Naive B cell (primary cell): ENCODE data around the gene GRAMD2B. TPM values are rescaled to one million over a fixed set of nuclear protein-coding genes. Genes with fewer than 3 reads are reported as not detected.

Experiments used
- ATAC-seq, 2 donors: fragments of 150-1000 bp; cut with Tn5 transposase; 2 replicates each; pipeline ENCODE4 v1.10.0; 2021; ENCODE audit warnings: low read depth in 2 of 2, mild to moderate bottlenecking in 2 of 2, moderate library complexity in 2 of 2
- DNase-seq: peaks from one replicate; pipeline ENCODE4 v3.0.0; 2022
- H3K27ac Mint-ChIP-seq, 6 donors: one replicate each; pipeline ENCODE4 v1.8.0; 2020 to 2022; ENCODE audit warnings: mild to moderate bottlenecking in 6 of 6, mixed read lengths in 6 of 6, moderate library complexity in 5 of 6, inconsistent platforms in 2 of 6
- H3K27me3 Mint-ChIP-seq, 3 donors: one replicate each; pipeline ENCODE4 v1.8.0; 2021 to 2022; ENCODE audit warnings: mixed read lengths in 3 of 3, mild to moderate bottlenecking in 1 of 3
- H3K36me3 Mint-ChIP-seq, 2 donors: one replicate each; pipeline ENCODE4 v1.8.0; 2020 to 2022; ENCODE audit warnings: mixed read lengths in 2 of 2, inconsistent platforms in 1 of 2, mild to moderate bottlenecking in 1 of 2
- H3K4me1 Mint-ChIP-seq, 3 donors: one replicate each; pipeline ENCODE4 v1.8.0; 2020 to 2022; ENCODE audit warnings: mixed read lengths in 3 of 3, inconsistent platforms in 1 of 3, mild to moderate bottlenecking in 1 of 3, moderate library complexity in 1 of 3
- H3K4me3 Mint-ChIP-seq, 8 donors: one replicate each; pipeline ENCODE4 v1.8.0; 2020 to 2022; ENCODE audit warnings: mild to moderate bottlenecking in 8 of 8, mixed read lengths in 8 of 8, moderate library complexity in 8 of 8, inconsistent platforms in 2 of 8
- H3K9me3 Mint-ChIP-seq, 7 donors: one replicate each; pipeline ENCODE4 v1.8.0; 2020 to 2022; ENCODE audit warnings: mixed read lengths in 7 of 7, mild to moderate bottlenecking in 5 of 7, inconsistent platforms in 2 of 7, moderate library complexity in 1 of 7
- polyA plus RNA-seq, 6 donors: library from polyadenylated mRNA; unstranded; fragments of 300-500 nt; fragmentation: Illumina TruSeq; gene quantifications; one replicate each; pipeline ENCODE4 v1.2.3, GENCODE V29; 2021; ENCODE audit warnings: low read depth in 6 of 6

The GRAMD2B gene
- polyA plus RNA-seq, 6 donors from 2014 or later, result 0.65 to 2.6 (median 1.2) TPM

GRCh38 chr5:126538579-126538978 lies 115.4 kb downstream of the GRAMD2B start:
- no peak overlapping the region for H3K27ac Mint-ChIP-seq
- ATAC-seq (no peak), DNase-seq (no peak)
- H3K27me3 Mint-ChIP-seq, result peaks cover 0 to 5% (median 0%) of the 10 kb centered on the region in 3 donors
- H3K4me1 Mint-ChIP-seq, result no peaks in the 10 kb centered on the region
- H3K9me3 Mint-ChIP-seq, result no peaks in the 10 kb centered on the region
- no peak overlapping the region for H3K4me3 Mint-ChIP-seq
- no peaks in the 10 kb centered on the region for H3K36me3 Mint-ChIP-seq

- DNase-seq (no peak), ATAC-seq (no peak)
- Mint-ChIP-seq H3K9me3 (no peaks in the 10 kb centered on the region), H3K36me3 (no peaks in the 10 kb centered on the region), H3K27ac (no peak overlapping the region), H3K4me1 (no peaks in the 10 kb centered on the region), H3K27me3 (peaks cover 0 to 5% (median 0%) of the 10 kb centered on the region in 3 donors), H3K4me3 (no peak overlapping the region)
These were observed 117.4 kb downstream of the GRAMD2B start for GRCh38 chr5:126540631-126541030.

GRCh38 chr5:126542441-126542840 lies 119.2 kb downstream of the GRAMD2B start:
- H3K27ac Mint-ChIP-seq, result peak overlapping the region in 1 of 6 donors; percentile 61
- DNase-seq (no peak), ATAC-seq (no peak)
- H3K9me3 Mint-ChIP-seq, result no peaks in the 10 kb centered on the region
- no peak overlapping the region for H3K4me3 Mint-ChIP-seq
- H3K27me3 Mint-ChIP-seq, result peaks cover 0 to 5% (median 0%) of the 10 kb centered on the region in 3 donors
- no peaks in the 10 kb centered on the region for H3K4me1 Mint-ChIP-seq
- no peaks in the 10 kb centered on the region for H3K36me3 Mint-ChIP-seq

GRCh38 chr5:126543009-126543408 lies 119.8 kb downstream of the GRAMD2B start:
- no peak for ATAC-seq
- Mint-ChIP-seq H3K4me1 (no peaks in the 10 kb centered on the region), H3K36me3 (no peaks in the 10 kb centered on the region), H3K9me3 (no peaks in the 10 kb centered on the region), H3K4me3 (no peak overlapping the region), H3K27me3 (peaks cover 0 to 5% (median 0%) of the 10 kb centered on the region in 3 donors), H3K27ac (no peak overlapping the region)
- DNase-seq, result no peak

- DNase-seq, result no peak
These were observed 120.5 kb downstream of the GRAMD2B start for GRCh38 chr5:126543660-126544059.

More at GRCh38 chr5:126543660-126544059, 120.5 kb downstream of the GRAMD2B start:
- Mint-ChIP-seq H3K9me3 (no peaks in the 10 kb centered on the region), H3K27ac (no peak overlapping the region), H3K27me3 (peaks cover 0 to 5% (median 0%) of the 10 kb centered on the region in 3 donors), H3K4me1 (no peaks in the 10 kb centered on the region), H3K4me3 (no peak overlapping the region), H3K36me3 (no peaks in the 10 kb centered on the region)
- no peak for ATAC-seq

Other genes starting within 250 kb of the GRAMD2B start
- 1 to 10 TPM in 5 of 6 donors, under 1 TPM in 1; 0.97 to 8.1 (median 3.0) TPM for gene ALDH7A1, start 171.8 kb downstream of the GRAMD2B start, polyA plus RNA-seq
- 10 to 100 TPM; 29.7 to 84.8 (median 66.5) TPM for gene PHAX, start 177.5 kb downstream of the GRAMD2B start, polyA plus RNA-seq